ENCODE results near the gene TSPAN31.
"Not testable (repeated sequence)": the region's sequence is repeated elsewhere in the genome, so short reads cannot be mapped to it uniquely, and the experiment has no call there.

Gene TSPAN31, protein sequence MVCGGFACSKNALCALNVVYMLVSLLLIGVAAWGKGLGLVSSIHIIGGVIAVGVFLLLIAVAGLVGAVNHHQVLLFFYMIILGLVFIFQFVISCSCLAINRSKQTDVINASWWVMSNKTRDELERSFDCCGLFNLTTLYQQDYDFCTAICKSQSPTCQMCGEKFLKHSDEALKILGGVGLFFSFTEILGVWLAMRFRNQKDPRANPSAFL

GRCh38 chr12:57744777-57745484, at the start of gene TSPAN31:
TSPAN31 (plus strand) TSS chr12:57745039; CDS start chr12:57745155, 116 bp downstream.
- FAIRE-seq = peak; percentile 82

DNA sequence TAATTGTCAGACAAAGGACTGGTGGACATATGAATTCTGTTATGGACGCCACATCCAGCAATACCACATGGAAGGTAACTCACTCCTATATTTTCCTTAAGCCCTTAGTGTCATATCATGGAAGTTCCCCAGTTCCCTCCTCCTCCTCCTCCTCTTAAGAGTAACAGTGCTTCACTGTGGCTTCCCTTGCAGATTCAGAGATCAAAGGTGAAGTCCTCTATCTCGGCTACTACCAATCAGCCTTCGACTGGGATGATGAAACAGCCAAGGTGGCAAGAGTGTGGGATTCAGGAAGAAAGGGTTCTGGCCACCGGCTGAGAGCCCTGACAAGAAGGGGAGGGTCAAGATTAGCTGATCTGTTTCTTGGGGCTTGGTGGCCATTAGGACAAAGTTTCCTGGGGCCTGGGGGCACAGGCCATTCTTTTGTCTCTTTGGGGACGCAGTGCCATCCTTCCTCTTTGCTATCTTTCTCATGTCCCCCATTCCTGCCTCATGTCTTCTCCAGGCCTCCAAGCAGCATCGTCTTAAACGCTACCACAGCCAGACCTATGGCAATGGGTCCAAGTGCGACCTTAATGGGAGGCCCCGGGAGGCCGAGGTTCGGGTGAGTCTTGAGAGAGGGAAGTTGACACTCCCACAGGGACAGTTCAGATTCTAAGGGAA, 48.9 kb upstream of the TSPAN31 start:
- FAIRE-seq = no peak

DNA sequence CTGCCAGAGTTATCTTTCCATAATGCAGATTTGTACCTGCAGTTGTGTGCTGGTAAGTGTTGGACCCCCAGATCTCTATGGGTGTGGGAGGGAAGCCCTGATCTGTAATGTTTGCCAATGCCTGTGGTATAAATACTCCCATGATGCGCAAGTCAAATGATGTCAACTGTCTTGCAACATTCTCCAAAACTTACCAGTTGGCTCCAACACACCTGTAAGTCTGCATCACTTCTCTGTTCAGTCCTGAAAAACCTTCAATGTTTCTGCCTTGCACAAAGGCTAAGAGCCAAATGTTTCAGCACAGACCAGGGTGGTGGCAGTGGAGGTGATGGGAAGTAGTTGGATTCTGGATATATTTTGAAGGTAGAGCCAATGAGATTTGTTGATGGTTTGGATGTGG, 47.8 kb upstream of the TSPAN31 start:
- FAIRE-seq = no peak

DNA sequence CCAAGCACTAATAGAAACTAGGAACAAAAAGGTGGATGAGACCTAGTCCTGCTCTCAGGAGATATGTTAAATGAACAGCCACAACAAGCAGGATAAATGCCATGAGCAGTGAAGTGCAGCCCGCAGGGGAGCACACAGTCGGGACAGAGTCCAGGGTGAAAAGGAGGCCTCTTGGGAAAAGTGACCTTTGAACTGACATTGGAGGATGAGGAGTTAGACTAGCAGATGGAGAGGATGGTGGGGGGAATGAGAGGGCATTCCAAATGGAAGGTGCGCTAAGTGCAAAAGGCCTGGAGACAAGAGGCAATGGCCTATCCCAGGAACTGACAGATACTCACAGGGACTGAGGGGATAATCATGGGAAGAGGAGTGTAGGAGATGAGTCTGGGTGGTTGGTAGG, 46.4 kb upstream of the TSPAN31 start:
- FAIRE-seq = no peak

DNA sequence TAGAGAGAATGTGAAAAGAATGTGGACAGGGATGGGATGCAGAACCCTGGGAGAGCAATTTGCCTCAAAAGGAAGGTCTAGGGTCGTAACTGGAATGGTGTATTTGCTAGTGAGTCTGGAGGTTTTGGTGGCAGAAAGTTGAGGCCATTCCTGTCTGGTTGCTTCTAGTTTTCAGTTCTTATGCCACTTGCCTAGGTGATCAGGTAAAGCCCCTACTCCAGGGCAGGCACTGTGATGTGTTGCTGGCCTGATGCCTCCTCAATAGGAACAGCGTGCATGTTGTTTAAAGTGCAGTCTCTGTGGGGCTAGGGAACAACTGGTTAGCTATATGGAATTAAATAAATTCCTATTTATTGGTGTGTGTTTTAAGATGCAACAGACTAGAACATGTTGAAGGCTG, 44.5 kb upstream of the TSPAN31 start:
- no peak for FAIRE-seq

GRCh38 chr12:57707250-57707649, 37.6 kb upstream of the TSPAN31 start:
- FAIRE-seq = no peak

DNA sequence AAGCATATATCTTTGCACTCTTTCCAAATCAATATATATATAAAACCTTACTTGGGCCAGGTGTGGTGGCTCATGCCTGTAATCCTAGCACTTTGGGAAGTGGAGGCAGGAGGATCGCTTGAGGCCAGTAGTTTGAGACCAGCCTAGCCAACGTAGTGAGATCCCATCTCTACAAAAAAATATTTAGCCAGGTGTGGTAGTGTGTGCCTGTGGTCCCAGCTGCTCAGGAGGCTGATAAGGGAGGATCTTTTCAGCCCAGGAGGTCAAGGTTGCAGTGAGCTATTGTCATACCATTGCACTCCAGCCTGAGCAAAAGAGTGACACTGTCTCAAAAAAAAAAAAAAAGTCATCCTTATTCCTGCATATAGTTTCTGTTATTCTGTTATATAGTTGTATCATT, 36.5 kb upstream of the TSPAN31 start:
- no peak for FAIRE-seq

DNA sequence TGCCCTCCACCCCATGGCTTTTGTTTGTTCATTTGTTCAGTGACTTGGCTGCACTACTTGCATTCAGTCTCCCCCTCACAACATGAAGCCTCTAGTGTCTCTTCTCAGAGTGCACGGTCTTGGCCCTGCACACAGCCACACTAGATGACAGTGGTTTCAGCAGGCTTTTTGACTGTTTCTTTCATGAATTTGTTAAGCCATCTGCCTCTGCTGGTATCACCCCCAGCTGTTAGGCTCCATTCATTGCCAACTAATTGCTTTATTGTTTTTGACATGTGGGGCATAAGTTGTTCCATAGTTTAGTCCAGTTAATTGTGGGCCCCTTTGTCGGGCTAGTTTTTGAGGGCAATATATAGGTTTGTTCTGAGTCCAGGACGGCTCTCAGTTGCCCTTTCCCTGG, 32.1 kb upstream of the TSPAN31 start:
- FAIRE-seq = no peak

DNA sequence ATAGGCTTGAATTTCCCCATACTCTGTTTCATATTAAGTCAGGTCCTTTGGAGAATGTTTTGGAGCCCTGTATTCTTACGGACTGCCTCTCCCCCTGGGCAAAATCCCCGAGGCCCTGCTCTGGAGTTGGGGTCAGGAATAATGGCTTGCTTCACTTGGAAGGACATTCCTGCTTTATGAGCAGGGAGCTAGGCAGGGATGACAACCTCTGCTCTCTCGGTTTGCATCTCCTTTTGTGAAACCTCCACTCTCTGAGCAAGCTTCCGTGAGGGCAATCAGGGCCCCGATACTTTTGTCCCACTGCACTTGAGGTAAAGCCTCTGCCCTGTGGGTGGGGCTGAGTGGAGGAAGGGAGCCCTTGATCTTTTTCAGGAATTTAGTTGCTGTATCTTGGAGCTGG, 31.6 kb upstream of the TSPAN31 start:
- FAIRE-seq = no peak

DNA sequence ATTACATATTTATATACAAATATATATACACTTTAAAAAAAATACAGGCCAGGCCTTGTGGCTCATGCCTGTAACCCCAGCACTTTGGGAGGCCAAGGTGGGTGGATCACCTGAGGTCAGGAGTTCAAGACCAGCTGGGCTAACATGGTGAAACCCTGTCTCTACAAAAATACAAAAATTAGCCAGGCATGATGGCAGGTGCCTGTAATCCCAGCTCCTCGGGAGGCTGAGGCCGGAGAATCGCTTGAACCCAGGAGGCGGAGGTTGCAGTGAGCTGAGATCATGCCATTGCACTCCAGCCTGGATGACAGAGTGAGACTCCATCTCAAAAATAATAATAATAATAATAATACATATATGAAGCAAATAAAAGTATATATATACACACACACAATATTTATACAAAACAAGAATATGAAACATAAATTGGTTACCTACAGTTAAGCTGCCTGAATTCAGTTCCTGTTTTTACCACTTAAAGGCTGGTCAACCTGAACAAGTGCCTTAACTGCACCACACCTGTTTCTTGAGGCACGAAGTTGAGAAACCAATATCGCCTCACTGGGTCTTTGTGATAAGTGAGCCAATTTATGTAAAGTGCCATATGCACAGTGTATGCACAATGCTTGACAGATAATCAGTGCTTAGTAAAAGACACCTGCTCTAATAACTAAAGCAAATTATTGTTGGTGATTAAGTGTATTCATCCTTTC, 29.6 kb upstream of the TSPAN31 start:
- FAIRE-seq = not testable (repeated sequence)

- FAIRE-seq = no peak
These were observed 29.1 kb upstream of the TSPAN31 start for GRCh38 chr12:57715786-57716185.

- FAIRE-seq = no peak
These were observed 28.5 kb upstream of the TSPAN31 start for GRCh38 chr12:57716305-57716704.

DNA sequence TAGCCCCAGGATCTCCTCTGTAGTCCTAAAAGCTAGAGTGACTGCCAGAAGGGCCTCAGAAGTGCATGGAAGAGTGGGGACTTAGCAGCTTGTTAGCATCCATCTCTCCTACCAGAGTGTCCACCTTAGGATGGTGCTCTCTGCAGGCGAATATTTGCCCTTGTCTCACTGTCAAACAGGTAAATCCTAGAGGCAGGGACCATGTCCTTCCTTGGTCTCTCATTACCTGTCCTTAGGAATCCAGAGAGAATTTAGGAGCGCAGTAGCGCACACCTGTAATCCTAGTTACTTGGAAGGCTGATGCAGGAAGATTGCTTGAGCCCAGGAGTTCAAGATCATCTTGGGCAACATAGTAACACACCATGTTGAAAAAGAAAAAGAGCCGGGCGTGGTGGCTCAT, 27.7 kb upstream of the TSPAN31 start:
- no peak for FAIRE-seq

DNA sequence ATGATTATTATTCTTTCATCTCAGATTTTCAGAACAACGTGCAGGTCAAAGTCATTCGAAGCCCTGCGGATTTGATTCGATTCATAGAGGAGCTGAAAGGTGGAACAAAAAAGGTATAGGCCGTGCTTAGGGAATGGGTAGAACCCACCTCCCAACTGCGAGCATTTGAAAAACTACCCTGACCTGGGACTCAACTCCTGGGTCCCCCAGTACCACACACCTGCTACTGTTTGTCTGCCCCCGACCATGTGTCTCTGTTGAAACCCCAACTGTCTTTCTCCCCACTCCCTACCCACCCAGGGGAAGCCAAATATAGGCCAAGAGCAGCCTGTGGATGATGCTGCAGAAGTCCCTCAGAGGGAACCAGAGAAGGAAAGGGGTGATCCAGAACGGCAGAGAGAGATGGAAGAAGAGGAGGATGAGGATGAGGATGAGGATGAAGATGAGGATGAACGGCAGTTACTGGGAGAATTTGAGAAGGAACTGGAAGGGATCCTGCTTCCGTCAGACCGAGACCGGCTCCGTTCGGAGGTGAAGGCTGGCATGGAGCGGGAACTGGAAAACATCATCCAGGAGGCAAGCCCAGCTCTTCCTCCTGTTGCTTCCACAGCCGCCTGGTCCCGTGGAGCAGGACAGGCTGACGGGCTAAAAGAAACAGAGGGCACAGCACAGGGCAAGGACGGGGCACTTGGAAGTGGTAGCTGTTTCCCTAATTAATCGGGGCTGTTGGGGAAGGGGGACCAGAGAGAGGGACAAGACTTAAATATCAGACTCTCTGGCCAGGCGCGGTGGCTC, 26.8 kb upstream of the TSPAN31 start:
- no peak for FAIRE-seq

DNA sequence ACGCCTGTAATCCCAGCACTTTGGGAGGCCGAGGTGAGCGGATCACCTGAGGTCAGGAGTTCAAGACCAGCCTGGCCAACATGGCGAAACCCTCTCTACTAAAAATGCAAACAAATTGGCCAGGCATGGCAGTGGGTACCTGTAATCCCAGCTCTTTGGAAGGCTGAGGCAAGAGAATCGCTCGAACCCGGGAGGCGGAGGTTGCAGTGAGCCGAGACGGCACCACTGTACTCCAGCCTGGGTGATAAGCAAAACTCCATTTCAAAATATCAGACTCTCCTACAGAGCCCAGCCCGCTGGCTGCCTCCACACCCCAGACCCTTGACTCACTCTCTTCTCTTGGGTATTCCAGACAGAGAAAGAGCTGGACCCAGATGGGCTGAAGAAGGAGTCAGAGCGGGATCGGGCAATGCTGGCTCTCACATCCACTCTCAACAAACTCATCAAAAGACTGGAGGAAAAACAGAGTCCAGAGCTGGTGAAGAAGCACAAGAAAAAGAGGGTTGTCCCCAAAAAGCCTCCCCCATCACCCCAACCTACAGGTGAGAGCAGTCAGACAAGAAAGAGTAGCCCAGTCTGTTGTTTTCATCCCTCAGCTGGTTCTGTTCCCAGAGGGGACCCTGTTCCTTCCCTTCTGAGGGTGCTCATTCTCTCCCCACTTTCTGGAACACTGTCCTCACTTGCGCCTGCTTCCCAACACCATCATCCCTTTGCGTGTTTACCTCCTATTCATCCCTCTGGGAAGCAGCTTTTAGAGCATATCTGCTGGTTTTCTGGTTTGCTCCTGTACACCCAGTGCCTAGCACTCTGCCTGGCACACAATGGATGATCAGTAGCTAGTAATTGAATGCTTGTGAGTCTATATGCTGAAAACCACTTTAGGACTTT, 26.0 kb upstream of the TSPAN31 start:
- no peak for FAIRE-seq

GRCh38 chr12:57719777-57720605, 24.8 kb upstream of the TSPAN31 start:
- FAIRE-seq = no peak

GRCh38 chr12:57720606-57721595, 23.9 kb upstream of the TSPAN31 start:
- no peak for FAIRE-seq

DNA sequence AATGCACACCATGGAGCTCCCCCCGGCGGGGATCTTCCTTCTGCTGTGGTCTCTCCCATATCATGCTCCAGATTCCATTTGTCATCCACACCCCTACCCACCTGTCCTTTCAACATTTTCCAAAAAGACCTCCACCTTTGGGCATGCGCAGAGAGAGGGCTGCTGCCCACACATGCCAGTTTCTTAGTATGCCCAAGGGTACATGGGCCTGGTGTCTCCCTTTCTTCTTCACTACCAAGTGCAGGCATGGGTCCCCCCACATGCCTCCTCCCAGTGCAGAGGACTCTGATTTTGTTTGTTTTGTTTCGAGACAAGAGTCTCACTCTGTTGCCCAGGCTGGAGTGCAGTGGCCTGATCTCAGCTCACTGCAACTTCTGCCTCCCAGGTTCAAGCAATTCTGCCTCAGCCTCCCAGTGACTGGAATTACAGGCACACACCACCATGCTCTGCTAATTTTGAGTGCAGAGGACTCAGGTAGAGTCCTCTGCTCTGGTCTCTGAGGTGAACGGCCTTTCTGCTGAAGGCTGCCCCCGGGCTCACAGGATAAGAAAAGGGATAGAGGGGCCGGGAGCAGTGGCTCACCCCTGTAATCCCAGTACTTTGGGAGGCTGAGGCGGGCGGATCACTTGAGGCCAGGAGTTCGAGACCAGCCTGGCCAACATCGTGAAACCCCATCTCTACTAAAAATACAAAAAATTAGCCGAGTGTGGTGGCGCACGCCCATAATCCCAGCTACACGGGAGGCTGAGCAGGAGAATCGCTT, 22.8 kb upstream of the TSPAN31 start:
- FAIRE-seq = not testable (repeated sequence)
